Measurements from ENCODE around the gene MMAB.

- TF ChIP-seq CTCF (conservative IDR thresholded peaks at IDR 0.05; ENCODE audit: low read depth, low read length) (no peak), EZH2 (IDR thresholded peaks at IDR 0.05; ENCODE audit: borderline replicate concordance, low read depth, low read length, poor library complexity, severe bottlenecking) (no peak)
These were observed 19.6 kb upstream of the MMAB start for GRCh38 chr12:109592905-109593272.
